ENCODE data around the gene SCMH1.

- TF ChIP-seq CTCF (IDR thresholded peaks at IDR 0.05): no peak
- no peak for TF ChIP-seq POLR2A (IDR thresholded peaks at IDR 0.05)
- no peak for TF ChIP-seq EP300 (IDR thresholded peaks at IDR 0.05)
Observed at GRCh38 chr1:41110286-41110685, 131.8 kb downstream of the SCMH1 start.
